Osteoblast (primary cell): Measurements from ENCODE around the gene ASB2. TPM values are rescaled to one million over a fixed set of nuclear protein-coding genes. Genes with fewer than 3 reads are reported as not detected.
A peak's percentile ranks its signal among the peaks of the same experiment; 100 is the strongest.

Experiments
- DNase-seq: peaks from one replicate; pipeline ENCODE4 v3.0.0; 2011; ENCODE audit warnings: low spot score, mixed read lengths; ENCODE audit not compliant: insufficient read length; ENCODE audit errors: missing footprints
- H2AFZ ChIP-seq: 2 replicates; pipeline ENCODE4 v1.6.0; 2011; ENCODE audit warnings: mild to moderate bottlenecking, low read length
- H3K27ac ChIP-seq: 2 replicates; pipeline ENCODE4 v1.5.1; 2011; ENCODE audit warnings: mild to moderate bottlenecking, low read depth, low read length, moderate library complexity
- H3K27me3 ChIP-seq: 2 replicates; pipeline ENCODE4 v1.6.0; 2012; ENCODE audit warnings: mild to moderate bottlenecking, control low read depth, inconsistent platforms, low read length, moderate library complexity; ENCODE audit not compliant: insufficient read depth
- H3K36me3 ChIP-seq: 2 replicates; pipeline ENCODE4 v1.5.1; 2011; ENCODE audit warnings: mild to moderate bottlenecking, low read length, control low read depth, moderate library complexity; ENCODE audit not compliant: insufficient read depth
- H3K4me1 ChIP-seq: 2 replicates; pipeline ENCODE4 v1.5.1; 2011; ENCODE audit warnings: mild to moderate bottlenecking, low read length, control low read depth, moderate library complexity; ENCODE audit not compliant: insufficient read depth
- H3K4me2 ChIP-seq: 2 replicates; pipeline ENCODE4 v1.6.0; 2011; ENCODE audit warnings: mild to moderate bottlenecking, low read length; ENCODE audit not compliant: insufficient read depth
- H3K4me3 ChIP-seq: fragments of 200-600 bp; sonication (generic); 3 replicates; pipeline ENCODE4 v1.5.1; 2012; ENCODE audit warnings: mild to moderate bottlenecking, low read length, inconsistent platforms; ENCODE audit not compliant: insufficient read depth
- H3K79me2 ChIP-seq: 2 replicates; pipeline ENCODE4 v1.6.0; 2012; ENCODE audit warnings: mild to moderate bottlenecking, low read length, control low read depth, inconsistent platforms; ENCODE audit not compliant: insufficient read depth
- H3K9me3 ChIP-seq: 2 replicates; pipeline ENCODE4 v1.5.1; 2011; ENCODE audit warnings: low read depth, low read length, control low read depth
- H4K20me1 ChIP-seq: 2 replicates; pipeline ENCODE4 v1.6.0; 2012; ENCODE audit warnings: mild to moderate bottlenecking, low read length, control low read depth; ENCODE audit not compliant: insufficient read depth
- total RNA-seq: library from RNA; depleted of rRNA; stranded (reverse); fragments of >200 nt; gene quantifications from 2 replicates; pipeline ENCODE4 v1.2.3, GENCODE V29; 2012
- TF ChIP-seq, protein P1 (sequence below): IDR thresholded peaks from 2 replicates; pipeline ENCODE4 v1.5.1; 2011; ENCODE audit warnings: mild to moderate bottlenecking, low read depth, low read length, moderate library complexity; ENCODE audit errors: extremely low read depth

ASB2 gene
- total RNA-seq, 1 donor: 1.1 TPM

DNA sequence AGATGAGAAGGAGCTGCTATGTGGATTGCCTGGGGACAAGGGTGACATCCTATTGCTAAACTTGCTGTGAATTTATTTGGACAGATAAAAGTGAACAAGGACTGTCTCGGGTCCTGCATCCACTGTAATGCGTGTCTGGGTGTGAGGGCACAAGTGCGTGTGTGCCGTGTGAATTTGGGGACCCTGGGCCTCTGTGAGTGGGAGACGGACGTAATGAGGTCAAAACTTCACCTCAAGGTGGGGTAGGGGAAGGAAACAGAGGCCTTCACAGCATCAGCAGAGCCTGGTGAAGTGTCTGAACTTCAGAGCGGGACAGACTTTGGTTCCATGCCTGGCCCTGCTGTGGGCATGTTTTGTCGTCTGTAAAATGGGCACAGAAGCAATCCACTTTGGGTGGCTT is 14.8 kb downstream of the ASB2 start:
- peak; percentile 72 for DNase-seq
- Histone ChIP-seq H2AFZ (no peak overlapping the region), H3K4me2 (no peak overlapping the region), H3K79me2 (no peaks in the 10 kb centered on the region), H3K4me3 (no peak overlapping the region), H3K4me1 (peaks cover 25% of the 10 kb centered on the region), H3K9me3 (no peaks in the 10 kb centered on the region), H4K20me1 (no peaks in the 10 kb centered on the region), H3K36me3 (no peaks in the 10 kb centered on the region), H3K27ac (no peak overlapping the region), H3K27me3 (no peaks in the 10 kb centered on the region)
- TF ChIP-seq, protein P1, sequence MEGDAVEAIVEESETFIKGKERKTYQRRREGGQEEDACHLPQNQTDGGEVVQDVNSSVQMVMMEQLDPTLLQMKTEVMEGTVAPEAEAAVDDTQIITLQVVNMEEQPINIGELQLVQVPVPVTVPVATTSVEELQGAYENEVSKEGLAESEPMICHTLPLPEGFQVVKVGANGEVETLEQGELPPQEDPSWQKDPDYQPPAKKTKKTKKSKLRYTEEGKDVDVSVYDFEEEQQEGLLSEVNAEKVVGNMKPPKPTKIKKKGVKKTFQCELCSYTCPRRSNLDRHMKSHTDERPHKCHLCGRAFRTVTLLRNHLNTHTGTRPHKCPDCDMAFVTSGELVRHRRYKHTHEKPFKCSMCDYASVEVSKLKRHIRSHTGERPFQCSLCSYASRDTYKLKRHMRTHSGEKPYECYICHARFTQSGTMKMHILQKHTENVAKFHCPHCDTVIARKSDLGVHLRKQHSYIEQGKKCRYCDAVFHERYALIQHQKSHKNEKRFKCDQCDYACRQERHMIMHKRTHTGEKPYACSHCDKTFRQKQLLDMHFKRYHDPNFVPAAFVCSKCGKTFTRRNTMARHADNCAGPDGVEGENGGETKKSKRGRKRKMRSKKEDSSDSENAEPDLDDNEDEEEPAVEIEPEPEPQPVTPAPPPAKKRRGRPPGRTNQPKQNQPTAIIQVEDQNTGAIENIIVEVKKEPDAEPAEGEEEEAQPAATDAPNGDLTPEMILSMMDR: no peak

DNA sequence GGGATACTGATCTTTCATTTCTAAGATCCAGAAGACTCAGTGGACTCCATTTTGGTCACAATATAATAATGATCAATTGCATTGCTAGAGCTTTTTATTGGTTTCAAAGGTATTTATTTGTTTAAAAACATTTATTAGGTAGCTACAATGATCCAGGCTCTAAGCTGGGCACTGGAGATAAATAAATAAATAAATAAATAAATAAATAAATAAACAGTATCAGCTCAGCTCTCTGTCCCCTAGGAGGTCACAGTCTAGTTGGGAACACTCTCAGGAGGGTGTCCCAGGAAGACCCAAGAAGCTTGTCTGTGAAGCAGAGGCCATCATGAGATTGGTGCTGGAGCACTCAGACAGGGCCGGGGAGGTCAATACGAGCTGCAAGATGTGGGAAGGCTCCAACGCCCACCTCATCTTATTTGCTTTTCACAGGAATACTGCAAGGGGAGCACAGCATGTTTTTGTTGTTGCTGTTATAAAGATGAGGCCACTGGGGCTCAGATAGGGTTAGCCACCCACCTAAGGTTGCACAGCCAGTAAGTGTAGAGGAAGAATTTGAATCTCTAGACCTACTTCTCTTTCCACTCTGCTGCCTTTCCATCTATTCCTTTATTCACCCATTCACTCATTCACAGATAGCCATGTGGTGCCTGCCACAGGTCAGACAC is 15.5 kb downstream of the ASB2 start:
- Histone ChIP-seq H3K27me3 (no peaks in the 10 kb centered on the region), H2AFZ (no peak overlapping the region), H3K4me1 (peaks cover 20% of the 10 kb centered on the region), H4K20me1 (no peaks in the 10 kb centered on the region), H3K79me2 (no peaks in the 10 kb centered on the region), H3K4me3 (no peak overlapping the region), H3K27ac (no peak overlapping the region), H3K4me2 (no peak overlapping the region), H3K36me3 (no peaks in the 10 kb centered on the region), H3K9me3 (no peaks in the 10 kb centered on the region)
- TF ChIP-seq, protein P1: no peak
- DNase-seq: no peak

DNA sequence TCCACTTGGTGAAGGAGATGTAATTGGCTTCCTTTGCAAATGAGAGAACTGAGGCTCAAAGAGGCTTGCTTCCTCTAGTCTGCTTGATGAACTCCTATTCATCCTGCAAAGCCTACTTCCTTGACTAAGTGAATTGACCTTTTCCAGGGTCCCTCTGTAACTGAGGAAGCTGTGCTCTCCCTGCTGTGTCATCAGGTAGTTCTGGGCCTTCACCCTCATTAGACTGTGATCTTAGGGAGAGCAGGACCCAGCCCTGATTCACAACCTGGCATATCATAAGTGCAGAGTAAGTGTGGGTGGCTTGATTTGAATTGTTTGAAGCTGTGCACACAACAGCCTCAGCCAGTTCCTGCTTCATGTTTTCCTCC is 16.3 kb downstream of the ASB2 start:
- Histone ChIP-seq H3K4me2 (no peak overlapping the region), H2AFZ (no peak overlapping the region), H3K4me1 (peaks cover 16% of the 10 kb centered on the region), H3K27me3 (no peaks in the 10 kb centered on the region), H3K4me3 (no peak overlapping the region), H3K79me2 (no peaks in the 10 kb centered on the region), H3K27ac (peak overlapping the region; percentile 6), H3K9me3 (no peaks in the 10 kb centered on the region), H4K20me1 (no peaks in the 10 kb centered on the region), H3K36me3 (no peaks in the 10 kb centered on the region)
- peak; percentile 65 for DNase-seq
- TF ChIP-seq, protein P1: no peak

DNA sequence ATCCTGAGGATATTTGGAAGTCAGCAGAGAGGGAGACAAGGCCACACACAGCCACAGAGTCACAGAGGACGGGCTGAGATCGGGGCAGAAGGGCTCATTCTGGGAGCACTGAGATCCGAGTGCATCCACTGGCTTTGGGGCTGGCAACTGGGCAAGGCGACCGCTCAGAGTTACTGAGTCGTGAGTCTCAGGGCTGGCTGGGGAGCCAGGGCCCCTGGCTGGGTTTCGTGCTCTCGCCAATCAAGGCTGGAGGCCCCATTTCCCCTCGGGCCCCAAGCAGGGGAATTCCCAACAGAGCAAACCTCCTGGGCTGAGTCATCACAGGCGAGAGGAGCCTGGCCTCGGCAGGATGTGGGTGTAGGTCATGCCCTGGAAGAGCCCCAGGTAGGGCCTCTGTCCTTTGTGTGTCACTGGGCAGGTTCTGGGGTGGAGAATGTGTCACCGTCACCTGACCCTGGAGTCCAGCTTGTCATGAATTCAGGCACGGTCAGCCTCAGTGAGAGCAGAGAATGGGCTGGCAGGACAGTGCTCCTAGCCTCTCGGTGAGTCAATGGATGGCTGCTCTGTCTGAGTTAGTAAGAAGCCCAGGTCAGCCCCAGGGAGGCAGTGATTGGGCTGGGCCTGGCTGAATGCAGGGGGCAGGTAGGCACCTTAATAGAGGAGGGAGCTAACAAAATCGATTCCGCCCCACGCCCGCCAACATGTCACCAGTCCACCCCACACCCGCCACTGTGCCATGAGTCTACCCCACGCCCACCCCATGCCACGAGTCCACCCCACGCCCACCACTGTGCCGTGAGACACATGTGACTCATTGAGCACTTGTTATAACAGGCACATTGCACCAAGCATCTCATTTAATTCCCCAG is 16.9 kb downstream of the ASB2 start:
- Histone ChIP-seq H3K4me3 (no peak overlapping the region), H4K20me1 (no peaks in the 10 kb centered on the region), H3K4me1 (peaks cover 16% of the 10 kb centered on the region), H2AFZ (no peak overlapping the region), H3K9me3 (no peaks in the 10 kb centered on the region), H3K36me3 (no peaks in the 10 kb centered on the region), H3K27me3 (no peaks in the 10 kb centered on the region), H3K79me2 (no peaks in the 10 kb centered on the region), H3K27ac (peak overlapping the region; percentile 6), H3K4me2 (peak overlapping the region; percentile 2)
- DNase-seq: peak; percentile 98
- TF ChIP-seq, protein P1: no peak
